Stimulated activated CD8-positive, alpha-beta memory T cell treated with anti-CD3 and anti-CD28 coated beads, Interleukin-7, amount 100 ng/mL, for 1 hour (primary cell): ENCODE measurements around the gene RUFY1.
"Not testable (repeated sequence)": the region's sequence is repeated elsewhere in the genome, so short reads cannot be mapped to it uniquely, and the experiment has no call there.

Experiments used
- DNase-seq, 2 donors: peaks; one replicate each; pipeline ENCODE4 v3.0.0-alpha.2; 2020; ENCODE audit warnings: low read depth in 2 of 2

Gene RUFY1, protein sequence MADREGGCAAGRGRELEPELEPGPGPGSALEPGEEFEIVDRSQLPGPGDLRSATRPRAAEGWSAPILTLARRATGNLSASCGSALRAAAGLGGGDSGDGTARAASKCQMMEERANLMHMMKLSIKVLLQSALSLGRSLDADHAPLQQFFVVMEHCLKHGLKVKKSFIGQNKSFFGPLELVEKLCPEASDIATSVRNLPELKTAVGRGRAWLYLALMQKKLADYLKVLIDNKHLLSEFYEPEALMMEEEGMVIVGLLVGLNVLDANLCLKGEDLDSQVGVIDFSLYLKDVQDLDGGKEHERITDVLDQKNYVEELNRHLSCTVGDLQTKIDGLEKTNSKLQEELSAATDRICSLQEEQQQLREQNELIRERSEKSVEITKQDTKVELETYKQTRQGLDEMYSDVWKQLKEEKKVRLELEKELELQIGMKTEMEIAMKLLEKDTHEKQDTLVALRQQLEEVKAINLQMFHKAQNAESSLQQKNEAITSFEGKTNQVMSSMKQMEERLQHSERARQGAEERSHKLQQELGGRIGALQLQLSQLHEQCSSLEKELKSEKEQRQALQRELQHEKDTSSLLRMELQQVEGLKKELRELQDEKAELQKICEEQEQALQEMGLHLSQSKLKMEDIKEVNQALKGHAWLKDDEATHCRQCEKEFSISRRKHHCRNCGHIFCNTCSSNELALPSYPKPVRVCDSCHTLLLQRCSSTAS

DNA sequence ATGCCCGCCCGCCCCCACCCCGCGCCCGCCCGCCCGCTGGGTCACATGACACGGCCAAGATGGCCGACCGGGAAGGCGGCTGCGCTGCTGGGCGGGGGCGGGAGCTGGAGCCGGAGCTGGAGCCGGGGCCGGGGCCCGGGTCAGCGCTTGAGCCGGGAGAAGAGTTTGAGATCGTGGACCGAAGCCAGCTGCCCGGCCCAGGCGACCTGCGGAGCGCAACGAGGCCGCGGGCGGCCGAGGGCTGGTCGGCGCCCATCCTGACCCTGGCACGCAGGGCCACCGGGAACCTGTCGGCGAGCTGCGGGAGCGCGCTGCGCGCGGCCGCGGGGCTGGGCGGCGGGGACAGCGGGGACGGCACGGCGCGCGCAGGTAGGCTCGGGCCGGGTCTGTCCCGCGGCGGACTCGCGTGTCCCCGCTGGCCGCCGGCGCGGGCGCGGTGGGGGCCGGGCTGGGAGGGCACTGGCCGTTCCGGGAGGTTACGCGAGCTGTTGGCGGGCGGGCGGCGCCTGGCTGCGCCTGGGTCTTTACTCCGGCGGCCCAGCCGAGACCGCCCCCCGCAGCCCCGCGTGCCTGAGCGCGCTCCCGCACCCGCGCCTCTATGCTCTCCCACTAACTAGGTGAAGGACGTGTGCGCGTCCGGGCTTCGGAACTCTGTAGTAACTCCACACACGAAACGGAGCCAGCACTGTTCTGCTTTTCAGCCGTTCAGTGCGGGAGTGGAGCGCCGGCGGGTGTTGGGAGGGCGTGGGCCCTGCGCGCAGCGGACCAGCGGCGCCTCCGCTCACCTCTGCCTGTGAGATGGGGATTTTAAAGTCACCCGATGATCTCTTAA is at the start of gene RUFY1:
RUFY1 (plus strand) TSS at position 44 of the 832 bp plus-strand sequence; CDS start at position 60, 16 bp downstream.
- peak; percentile 63 to 67 for DNase-seq

DNA sequence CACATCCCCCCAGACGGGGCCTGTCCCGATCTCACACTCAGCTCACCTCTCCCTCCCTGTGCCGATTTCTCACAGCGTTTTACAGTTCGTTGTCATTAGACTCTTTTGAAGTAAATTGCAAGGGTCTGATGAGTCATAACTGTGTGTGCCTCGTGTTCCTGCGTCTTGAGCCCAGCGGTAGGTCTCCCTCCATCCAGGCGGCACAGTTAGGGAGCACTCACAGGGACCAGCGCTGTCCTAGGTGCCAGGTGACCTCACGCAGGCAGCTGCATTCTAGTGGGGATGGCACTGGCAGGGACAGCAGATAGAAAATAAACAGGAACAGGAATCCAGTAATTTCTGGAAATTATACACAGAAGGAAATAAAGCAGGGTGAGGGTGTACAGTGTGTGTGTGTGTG is 48.4 kb upstream of the RUFY1 start:
- DNase-seq, result not testable (repeated sequence)

- DNase-seq, result not testable (repeated sequence)
These were observed 47.9 kb upstream of the RUFY1 start for GRCh38 chr5:179502420-179502819.

GRCh38 chr5:179504191-179504590 is 46.2 kb upstream of the RUFY1 start:
- no peak for DNase-seq

- DNase-seq, result no peak
These were observed 45.6 kb upstream of the RUFY1 start for GRCh38 chr5:179504600-179505396.

GRCh38 chr5:179505636-179506261 is 44.6 kb upstream of the RUFY1 start:
- no peak for DNase-seq

GRCh38 chr5:179509239-179509638 is 41.1 kb upstream of the RUFY1 start:
- no peak for DNase-seq

DNA sequence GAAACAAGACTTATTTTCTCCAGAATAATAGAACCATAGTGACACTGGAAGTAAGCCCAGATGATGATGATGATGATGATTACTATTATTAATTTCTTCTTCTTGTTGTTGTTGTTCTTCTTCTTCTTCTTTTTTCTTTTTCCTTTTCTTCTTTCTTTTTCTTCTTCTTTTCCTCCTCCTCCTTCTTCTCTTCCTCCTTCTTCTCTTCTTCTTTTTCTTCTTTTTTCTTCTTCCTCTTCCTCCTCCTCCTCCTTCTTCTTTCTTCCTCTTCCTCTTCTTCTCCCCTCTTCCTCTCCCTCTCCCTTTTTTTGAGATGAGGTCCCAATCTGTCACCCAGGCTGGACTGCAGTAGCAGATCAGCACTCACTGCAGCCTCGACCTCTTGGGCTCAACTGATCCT is 40.5 kb upstream of the RUFY1 start:
- DNase-seq, result no peak

GRCh38 chr5:179512452-179513000 is 37.8 kb upstream of the RUFY1 start:
- DNase-seq, result no peak

- DNase-seq, result not testable (repeated sequence)
These were observed 34.9 kb upstream of the RUFY1 start for GRCh38 chr5:179515501-179515900.

DNA sequence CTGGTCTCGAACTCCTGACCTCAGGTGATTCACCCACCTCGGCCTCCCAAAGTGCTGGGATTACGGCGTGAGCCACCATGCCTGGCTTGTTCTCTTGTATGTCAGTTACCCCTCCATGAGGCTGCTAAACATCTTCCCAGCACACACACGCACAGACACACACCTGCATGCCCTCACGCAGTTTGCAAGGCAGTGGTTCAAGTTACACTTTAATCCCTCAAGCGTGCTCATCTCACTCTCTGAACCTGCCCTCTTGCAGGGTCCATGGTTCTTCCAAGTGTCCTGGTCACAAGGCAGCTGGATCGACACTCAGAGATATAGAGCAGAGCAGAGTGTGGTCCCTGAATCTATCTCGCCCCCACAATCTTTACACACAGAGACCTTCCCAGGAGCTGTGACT is 34.1 kb upstream of the RUFY1 start:
- DNase-seq, result no peak

- DNase-seq, result not testable (repeated sequence)
These were observed 32.6 kb upstream of the RUFY1 start for GRCh38 chr5:179517746-179518145.

DNA sequence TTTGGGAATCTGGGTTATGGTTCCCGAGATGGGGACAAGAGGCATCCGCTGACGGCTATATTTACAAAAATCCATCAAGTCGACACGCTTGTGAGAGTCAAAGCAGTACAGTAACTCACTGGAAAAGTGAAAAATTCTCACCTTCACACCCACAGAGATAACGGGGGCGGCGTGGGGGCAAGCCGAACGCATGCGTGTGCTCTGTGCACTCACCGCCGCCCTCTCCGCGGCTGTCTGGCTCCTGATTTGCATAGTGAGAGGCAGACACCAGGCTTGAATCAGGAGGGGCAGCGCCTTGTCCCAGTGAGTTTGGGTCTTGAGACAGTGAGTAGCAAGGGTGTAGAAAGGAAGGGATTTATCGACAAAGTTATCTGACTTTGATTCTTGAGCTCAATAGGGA is 32.0 kb upstream of the RUFY1 start:
- not testable (repeated sequence) for DNase-seq

GRCh38 chr5:179519416-179520070 is 30.8 kb upstream of the RUFY1 start:
- not testable (repeated sequence) for DNase-seq

DNA sequence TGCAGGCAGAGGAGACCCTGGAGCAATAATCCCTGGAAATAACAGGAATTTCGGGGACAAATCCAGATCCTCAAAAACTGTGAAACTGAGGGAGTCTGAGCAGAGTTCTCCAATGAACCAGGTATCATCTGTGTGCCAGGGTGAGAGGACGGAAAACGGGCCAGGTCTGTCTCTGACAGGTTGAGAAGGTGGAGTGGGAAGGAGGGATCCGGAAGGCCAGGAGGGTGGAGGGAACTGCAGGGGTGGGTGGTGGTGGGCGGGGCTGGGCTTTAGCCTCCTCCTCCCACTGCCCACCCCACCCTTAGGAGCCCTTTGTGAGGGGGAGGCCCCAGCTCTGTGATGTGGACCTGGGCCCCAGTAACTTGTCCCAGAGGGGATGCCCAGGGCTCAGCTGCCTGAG is 28.2 kb upstream of the RUFY1 start:
- not testable (repeated sequence) for DNase-seq

- DNase-seq, result no peak
These were observed 23.4 kb upstream of the RUFY1 start for GRCh38 chr5:179526978-179527377.

- DNase-seq, result peak; percentile 36 to 47
These were observed 20.0 kb upstream of the RUFY1 start for GRCh38 chr5:179530069-179530998.

DNA sequence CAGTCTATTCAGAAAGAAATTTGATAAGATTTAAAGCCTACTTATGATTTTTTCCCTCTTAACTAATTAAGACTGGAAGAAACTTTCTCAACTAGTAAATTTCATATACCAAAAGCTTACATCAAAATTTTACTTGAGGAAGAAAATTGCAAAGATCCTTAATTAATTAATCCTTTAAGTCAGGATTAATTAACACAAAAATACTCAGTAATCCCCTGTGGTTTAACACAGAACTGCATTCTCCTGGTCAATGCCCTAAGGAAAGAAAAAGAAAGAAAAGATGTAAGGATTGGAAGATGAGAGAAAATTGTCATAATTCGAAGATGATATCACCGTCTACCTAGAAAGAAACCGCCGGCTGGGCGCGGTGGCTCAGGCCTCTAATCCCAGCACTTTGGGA is 17.3 kb upstream of the RUFY1 start:
- DNase-seq, result no peak

GRCh38 chr5:179533907-179534306 is 16.4 kb upstream of the RUFY1 start:
- no peak for DNase-seq
